OCI-LY7 (cell line): ENCODE results near the gene MTOR. TPM values are rescaled to one million over a fixed set of nuclear protein-coding genes. Genes with fewer than 3 reads are reported as not detected.
"Not testable (repeated sequence)": the region's sequence is repeated elsewhere in the genome, so short reads cannot be mapped to it uniquely, and the experiment has no call there.

Experiments
- BruUV-seq: library from RNA; stranded (reverse); fragments of 400-500 nt; replicated peaks from 2 replicates; lab custom pipeline; 2021; lab: Mats Ljungman, UMichigan
- CTCF ChIA-PET: fragments of 300-600 bp; sonication (Branson Sonifier 250); formaldehyde crosslinking; loops from one replicate; lab custom pipeline; 2022; ENCODE audit warnings: antibody characterized with exemption; ENCODE audit not compliant: unreplicated experiment; lab: Charles Lee
- POLR2A ChIA-PET: fragments of 300-600 bp; sonication (Branson Sonifier 250); formaldehyde crosslinking; loops from one replicate; lab custom pipeline; 2022; ENCODE audit warnings: antibody characterized with exemption; lab: Charles Lee
- DNase-seq: peaks from one replicate; pipeline ENCODE4 v3.0.0-alpha.2; 2015; ENCODE audit warnings: low spot score
- H2AFZ ChIP-seq: fragments of 200-600 bp; sonication (generic), shearing (Covaris generic); 2 replicates; pipeline ENCODE4 v1.6.1; 2014; ENCODE audit warnings: mild to moderate bottlenecking, antibody characterized with exemption, low read length, moderate library complexity
- H3K27ac ChIP-seq: fragments of 200-600 bp; sonication (generic); 2 replicates; pipeline ENCODE4 v1.5.1; 2014; ENCODE audit warnings: mixed run types, low read depth, mild to moderate bottlenecking, moderate library complexity, low read length, inconsistent platforms; ENCODE audit not compliant: poor library complexity, severe bottlenecking
- H3K36me3 ChIP-seq: fragments of 200-600 bp; sonication (generic); 2 replicates; pipeline ENCODE4 v1.6.1; 2014; ENCODE audit warnings: mild to moderate bottlenecking, antibody characterized with exemption, low read length, moderate library complexity, mixed read lengths; ENCODE audit not compliant: insufficient read depth
- H3K4me1 ChIP-seq: fragments of 200-600 bp; sonication (generic); 2 replicates; pipeline ENCODE4 v1.5.1; 2014; ENCODE audit warnings: mild to moderate bottlenecking, low read length; ENCODE audit not compliant: insufficient read depth, poor library complexity, severe bottlenecking
- H3K4me2 ChIP-seq: fragments of 200-600 bp; sonication (generic); 2 replicates; pipeline ENCODE4 v1.6.1; 2014; ENCODE audit warnings: mild to moderate bottlenecking, low read length
- H3K4me3 ChIP-seq: fragments of 200-600 bp; sonication (generic); 2 replicates; pipeline ENCODE4 v1.5.1; 2014; ENCODE audit warnings: mild to moderate bottlenecking, low read depth, low read length; ENCODE audit not compliant: poor library complexity, severe bottlenecking
- H3K79me2 ChIP-seq: fragments of 200-600 bp; sonication (generic); 2 replicates; pipeline ENCODE4 v1.6.1; 2016; ENCODE audit warnings: low read depth, mild to moderate bottlenecking, low read length, moderate library complexity, mixed read lengths; ENCODE audit not compliant: insufficient read depth
- H3K9me2 ChIP-seq: fragments of 200-600 bp; sonication (generic); 2 replicates; pipeline ENCODE4 v1.6.1; 2016; ENCODE audit warnings: mild to moderate bottlenecking, low read length, mixed read lengths; ENCODE audit not compliant: insufficient read depth
- H3K9me3 ChIP-seq: fragments of 200-600 bp; sonication (generic); 2 replicates; pipeline ENCODE4 v1.6.1; 2014; ENCODE audit warnings: mild to moderate bottlenecking, mixed run types, low read length, mixed read lengths
- H4K20me1 ChIP-seq: fragments of 200-600 bp; sonication (generic); 2 replicates; pipeline ENCODE4 v1.6.1; 2014; ENCODE audit warnings: mild to moderate bottlenecking, antibody characterized with exemption, low read length, moderate library complexity, mixed read lengths; ENCODE audit not compliant: insufficient read depth
- EZH2phosphoT487 ChIP-seq: fragments of 200-600 bp; sonication (generic); IDR thresholded peaks from 2 replicates; pipeline ENCODE4 v1.6.1; 2018; ENCODE audit warnings: low read depth, borderline replicate concordance, mild to moderate bottlenecking, mixed run types, antibody characterized with exemption, low read length, moderate library complexity, mixed read lengths
- intact Hi-C: fragments of 100-400 bp; cut with micrococcal nuclease; formaldehyde crosslinking; loops from one replicate; pipeline ENCODE4 v1.10.0; 2022; ENCODE audit not compliant: unreplicated experiment
- total RNA-seq, 2 experiments: library from RNA; depleted of rRNA in 1 of 2; stranded (reverse); fragments of >200 nt in 1 of 2; shearing (Covaris generic) in 1 of 2; gene quantifications; 2 replicates each; pipeline ENCODE4 v1.2.3, GENCODE V29; 2014 to 2022
- TF ChIP-seq, protein P1 (sequence below): fragments of 200-600 bp; sonication (generic); conservative IDR thresholded peaks from 2 replicates; pipeline ENCODE4 v1.5.1; 2014; ENCODE audit warnings: mild to moderate bottlenecking, antibody characterized with exemption, low read length, moderate library complexity, mixed read lengths

The MTOR gene
- total RNA-seq, 2 experiments from 2014 or later: 41.1 to 58.6 TPM

DNA sequence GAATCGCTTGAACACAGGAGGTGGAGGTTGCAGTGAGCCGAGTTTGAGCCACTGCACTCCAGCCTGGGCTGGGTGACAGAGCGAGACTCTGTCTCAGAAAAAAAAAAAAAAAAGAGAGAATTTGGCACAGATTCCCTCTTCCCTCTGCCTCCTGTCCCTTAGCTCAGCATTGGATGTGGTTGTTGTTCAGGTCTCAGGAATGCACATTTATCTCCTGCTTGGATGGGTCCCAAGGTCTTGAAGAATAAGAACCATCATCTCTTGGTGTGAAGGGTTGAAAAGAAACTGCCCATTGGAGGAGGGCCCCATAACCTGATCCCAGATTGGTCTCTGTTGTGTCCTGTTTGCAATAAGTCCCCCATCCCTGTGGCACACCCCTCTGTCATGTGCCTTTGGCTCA is 45.5 kb upstream of the MTOR start:
- no peak for DNase-seq
- CTCF ChIA-PET: no interaction called here
- no peaks in the 10 kb centered on the region for H3K36me3 ChIP-seq

DNA sequence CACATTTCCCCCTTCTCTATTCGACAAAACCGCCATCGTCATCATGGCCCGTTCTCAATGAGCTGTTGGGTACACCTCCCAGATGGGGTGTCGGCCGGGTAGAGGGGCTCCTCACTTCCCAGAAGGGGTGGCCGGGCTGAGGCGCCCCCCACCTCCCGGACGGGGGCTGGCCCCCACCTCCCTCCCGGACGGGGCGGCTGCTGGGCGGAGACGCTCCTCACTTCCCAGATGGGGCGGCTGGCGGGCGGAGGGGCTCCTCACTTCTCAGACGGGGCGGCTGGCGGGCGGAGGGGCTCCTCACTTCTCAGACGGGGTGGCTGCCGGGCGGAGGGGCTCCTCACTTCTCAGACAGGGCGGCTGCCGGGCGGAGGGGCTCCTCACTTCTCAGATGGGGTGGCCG is 43.2 kb upstream of the MTOR start:
- H3K27ac ChIP-seq, H3K9me3 ChIP-seq, DNase-seq, H3K79me2 ChIP-seq, intact Hi-C loops, CTCF ChIA-PET, H3K9me2 ChIP-seq, H3K4me2 ChIP-seq, H2AFZ ChIP-seq, POLR2A ChIA-PET, H3K4me3 ChIP-seq, H3K36me3 ChIP-seq, H4K20me1 ChIP-seq, BruUV-seq, H3K4me1 ChIP-seq: not testable (repeated sequence)

More for the DNA sequence above, 45.5 kb upstream of the MTOR start:
- intact Hi-C loops: no loop called here
- Histone ChIP-seq H3K9me2 (no peaks in the 10 kb centered on the region), H4K20me1 (no peaks in the 10 kb centered on the region), H3K27ac (no peak overlapping the region), H2AFZ (no peak overlapping the region), H3K4me3 (no peak overlapping the region), H3K4me2 (no peak overlapping the region), H3K79me2 (no peaks in the 10 kb centered on the region), H3K9me3 (no peaks in the 10 kb centered on the region), H3K4me1 (no peaks in the 10 kb centered on the region)
- POLR2A ChIA-PET: no interaction called here
- BruUV-seq: no TSS peak
- no peak for TF ChIP-seq EZH2phosphoT487
- TF ChIP-seq, protein P1, sequence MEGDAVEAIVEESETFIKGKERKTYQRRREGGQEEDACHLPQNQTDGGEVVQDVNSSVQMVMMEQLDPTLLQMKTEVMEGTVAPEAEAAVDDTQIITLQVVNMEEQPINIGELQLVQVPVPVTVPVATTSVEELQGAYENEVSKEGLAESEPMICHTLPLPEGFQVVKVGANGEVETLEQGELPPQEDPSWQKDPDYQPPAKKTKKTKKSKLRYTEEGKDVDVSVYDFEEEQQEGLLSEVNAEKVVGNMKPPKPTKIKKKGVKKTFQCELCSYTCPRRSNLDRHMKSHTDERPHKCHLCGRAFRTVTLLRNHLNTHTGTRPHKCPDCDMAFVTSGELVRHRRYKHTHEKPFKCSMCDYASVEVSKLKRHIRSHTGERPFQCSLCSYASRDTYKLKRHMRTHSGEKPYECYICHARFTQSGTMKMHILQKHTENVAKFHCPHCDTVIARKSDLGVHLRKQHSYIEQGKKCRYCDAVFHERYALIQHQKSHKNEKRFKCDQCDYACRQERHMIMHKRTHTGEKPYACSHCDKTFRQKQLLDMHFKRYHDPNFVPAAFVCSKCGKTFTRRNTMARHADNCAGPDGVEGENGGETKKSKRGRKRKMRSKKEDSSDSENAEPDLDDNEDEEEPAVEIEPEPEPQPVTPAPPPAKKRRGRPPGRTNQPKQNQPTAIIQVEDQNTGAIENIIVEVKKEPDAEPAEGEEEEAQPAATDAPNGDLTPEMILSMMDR: no peak

DNA sequence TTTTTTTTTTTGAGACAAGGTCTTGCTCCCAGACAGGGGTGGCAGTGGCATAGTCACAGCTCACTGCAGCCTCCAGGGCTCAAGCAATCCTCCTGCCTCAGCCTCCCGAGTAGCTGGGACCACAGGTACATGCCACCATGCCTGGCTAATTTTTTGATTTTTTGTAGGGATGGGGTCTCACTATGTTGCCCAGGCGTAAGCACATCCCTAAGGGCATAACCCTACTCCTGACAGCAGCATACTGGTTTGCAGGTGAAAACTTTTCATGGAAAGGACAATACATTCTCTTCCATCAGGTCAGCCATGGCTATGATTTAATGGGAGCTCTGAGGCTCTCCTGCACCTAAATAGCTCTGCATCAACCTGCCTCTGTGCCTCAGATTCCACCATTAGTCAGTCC is 40.0 kb upstream of the MTOR start:
- H3K9me3 ChIP-seq: no peaks in the 10 kb centered on the region
- H3K9me2 ChIP-seq: no peaks in the 10 kb centered on the region
- H3K36me3 ChIP-seq: no peaks in the 10 kb centered on the region
- POLR2A ChIA-PET: interaction anchor here (1.1 kb wide), 1 partner anchor 10 kb away, joined by 3 read pairs; no protein-coding TSS in a partner anchor
- BruUV-seq: no TSS peak
- no peak overlapping the region for H3K4me2 ChIP-seq
- H2AFZ ChIP-seq: no peak overlapping the region
- no peak for TF ChIP-seq EZH2phosphoT487
- TF ChIP-seq, protein P1: no peak
- CTCF ChIA-PET: no interaction called here
- H4K20me1 ChIP-seq: no peaks in the 10 kb centered on the region
- H3K27ac ChIP-seq: no peak overlapping the region
- intact Hi-C loops: no loop called here
- no peaks in the 10 kb centered on the region for H3K79me2 ChIP-seq
- DNase-seq: no peak
- no peak overlapping the region for H3K4me3 ChIP-seq
- no peaks in the 10 kb centered on the region for H3K4me1 ChIP-seq
